Measurements from ENCODE around the gene ADCY7.

Gene ADCY7

DNA sequence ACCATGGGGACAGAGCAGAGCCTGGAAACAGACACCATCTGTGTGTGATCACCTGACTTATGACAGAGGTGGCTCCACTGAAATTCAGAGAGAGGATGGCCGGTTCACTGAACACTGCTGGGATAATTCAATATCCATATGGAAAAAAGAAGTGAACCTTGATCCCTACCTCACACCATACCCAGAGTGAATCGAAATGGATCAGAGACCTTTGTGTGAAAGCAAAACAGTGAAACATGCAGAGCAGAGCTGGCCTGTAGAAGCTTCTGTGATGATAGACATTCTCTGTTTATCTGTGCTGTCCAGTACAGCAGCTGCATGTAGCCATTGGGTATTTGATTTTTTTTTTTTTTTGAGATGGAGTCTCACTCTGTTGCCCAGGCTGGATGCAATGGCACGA lies 20.3 kb downstream of the ADCY7 start:
- Histone ChIP-seq H3K4me3 (replicated peaks; ENCODE audit: insufficient read depth, low read length) (no peak overlapping the region), H3K27ac (replicated peaks) (no peak overlapping the region), H3K27me3 (ENCODE audit: insufficient read depth, poor library complexity, severe bottlenecking) (no peaks in the 10 kb centered on the region)
- TF ChIP-seq CTCF (IDR thresholded peaks at IDR 0.05; ENCODE audit: insufficient read depth, low read length) (no peak), SPI1 (IDR thresholded peaks at IDR 0.05; ENCODE audit: borderline replicate concordance, low read depth) (no peak), GABPA (IDR thresholded peaks at IDR 0.05; ENCODE audit: low read depth) (no peak), POLR2AphosphoS5 (IDR thresholded peaks at IDR 0.05; ENCODE audit: low read depth) (no peak)
- TF ChIP-seq, protein P1, sequence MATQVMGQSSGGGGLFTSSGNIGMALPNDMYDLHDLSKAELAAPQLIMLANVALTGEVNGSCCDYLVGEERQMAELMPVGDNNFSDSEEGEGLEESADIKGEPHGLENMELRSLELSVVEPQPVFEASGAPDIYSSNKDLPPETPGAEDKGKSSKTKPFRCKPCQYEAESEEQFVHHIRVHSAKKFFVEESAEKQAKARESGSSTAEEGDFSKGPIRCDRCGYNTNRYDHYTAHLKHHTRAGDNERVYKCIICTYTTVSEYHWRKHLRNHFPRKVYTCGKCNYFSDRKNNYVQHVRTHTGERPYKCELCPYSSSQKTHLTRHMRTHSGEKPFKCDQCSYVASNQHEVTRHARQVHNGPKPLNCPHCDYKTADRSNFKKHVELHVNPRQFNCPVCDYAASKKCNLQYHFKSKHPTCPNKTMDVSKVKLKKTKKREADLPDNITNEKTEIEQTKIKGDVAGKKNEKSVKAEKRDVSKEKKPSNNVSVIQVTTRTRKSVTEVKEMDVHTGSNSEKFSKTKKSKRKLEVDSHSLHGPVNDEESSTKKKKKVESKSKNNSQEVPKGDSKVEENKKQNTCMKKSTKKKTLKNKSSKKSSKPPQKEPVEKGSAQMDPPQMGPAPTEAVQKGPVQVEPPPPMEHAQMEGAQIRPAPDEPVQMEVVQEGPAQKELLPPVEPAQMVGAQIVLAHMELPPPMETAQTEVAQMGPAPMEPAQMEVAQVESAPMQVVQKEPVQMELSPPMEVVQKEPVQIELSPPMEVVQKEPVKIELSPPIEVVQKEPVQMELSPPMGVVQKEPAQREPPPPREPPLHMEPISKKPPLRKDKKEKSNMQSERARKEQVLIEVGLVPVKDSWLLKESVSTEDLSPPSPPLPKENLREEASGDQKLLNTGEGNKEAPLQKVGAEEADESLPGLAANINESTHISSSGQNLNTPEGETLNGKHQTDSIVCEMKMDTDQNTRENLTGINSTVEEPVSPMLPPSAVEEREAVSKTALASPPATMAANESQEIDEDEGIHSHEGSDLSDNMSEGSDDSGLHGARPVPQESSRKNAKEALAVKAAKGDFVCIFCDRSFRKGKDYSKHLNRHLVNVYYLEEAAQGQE (IDR thresholded peaks at IDR 0.05; ENCODE audit: insufficient replicate concordance, low read depth) = no peak
- no peak for DNase-seq (ENCODE audit: low read depth in 1 of 2, low spot score in 1 of 2)

GRCh38 chr16:50288026-50288425 lies 21.7 kb downstream of the ADCY7 start:
- no peak for DNase-seq (ENCODE audit: low read depth in 1 of 2, low spot score in 1 of 2)
- no peak overlapping the region for H3K27ac ChIP-seq (replicated peaks)
- H3K4me3 ChIP-seq (replicated peaks; ENCODE audit: insufficient read depth, low read length) = no peak overlapping the region
- TF ChIP-seq SPI1 (IDR thresholded peaks at IDR 0.05; ENCODE audit: borderline replicate concordance, low read depth) (no peak), CTCF (IDR thresholded peaks at IDR 0.05; ENCODE audit: insufficient read depth, low read length) (no peak), POLR2AphosphoS5 (IDR thresholded peaks at IDR 0.05; ENCODE audit: low read depth) (no peak), GABPA (IDR thresholded peaks at IDR 0.05; ENCODE audit: low read depth) (no peak)
- TF ChIP-seq, protein P1 (IDR thresholded peaks at IDR 0.05; ENCODE audit: insufficient replicate concordance, low read depth) = no peak
- no peaks in the 10 kb centered on the region for H3K27me3 ChIP-seq (ENCODE audit: insufficient read depth, poor library complexity, severe bottlenecking)

DNA sequence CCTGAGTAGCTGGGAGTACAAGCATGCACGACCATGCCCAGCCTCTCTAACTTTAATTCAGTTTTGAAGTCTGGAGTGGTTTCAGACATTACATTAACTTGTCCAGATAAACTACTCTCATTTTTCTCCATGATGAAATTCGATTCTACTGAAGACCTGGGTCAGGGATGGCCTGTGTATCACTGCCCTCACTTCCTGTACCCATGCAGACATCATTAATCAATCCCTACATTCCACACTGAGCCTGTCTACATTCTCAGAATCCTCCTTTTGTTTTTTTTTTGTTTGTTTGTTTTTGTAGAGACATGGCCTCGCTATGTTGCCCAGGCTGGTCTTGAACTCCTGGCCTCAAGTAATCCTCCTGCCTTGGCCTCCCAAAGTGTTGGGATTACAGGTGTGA lies 22.6 kb downstream of the ADCY7 start:
- TF ChIP-seq POLR2AphosphoS5 (IDR thresholded peaks at IDR 0.05; ENCODE audit: low read depth) (no peak), SPI1 (IDR thresholded peaks at IDR 0.05; ENCODE audit: borderline replicate concordance, low read depth) (no peak), GABPA (IDR thresholded peaks at IDR 0.05; ENCODE audit: low read depth) (no peak), CTCF (IDR thresholded peaks at IDR 0.05; ENCODE audit: insufficient read depth, low read length) (no peak)
- TF ChIP-seq, protein P1 (IDR thresholded peaks at IDR 0.05; ENCODE audit: insufficient replicate concordance, low read depth) = no peak
- H3K4me3 ChIP-seq (replicated peaks; ENCODE audit: insufficient read depth, low read length) = no peak overlapping the region
- DNase-seq (ENCODE audit: low read depth in 1 of 2, low spot score in 1 of 2) = no peak
- no peak overlapping the region for H3K27ac ChIP-seq (replicated peaks)
- H3K27me3 ChIP-seq (ENCODE audit: insufficient read depth, poor library complexity, severe bottlenecking) = no peaks in the 10 kb centered on the region
